Measurements from ENCODE around the gene FSIP2.

DNA sequence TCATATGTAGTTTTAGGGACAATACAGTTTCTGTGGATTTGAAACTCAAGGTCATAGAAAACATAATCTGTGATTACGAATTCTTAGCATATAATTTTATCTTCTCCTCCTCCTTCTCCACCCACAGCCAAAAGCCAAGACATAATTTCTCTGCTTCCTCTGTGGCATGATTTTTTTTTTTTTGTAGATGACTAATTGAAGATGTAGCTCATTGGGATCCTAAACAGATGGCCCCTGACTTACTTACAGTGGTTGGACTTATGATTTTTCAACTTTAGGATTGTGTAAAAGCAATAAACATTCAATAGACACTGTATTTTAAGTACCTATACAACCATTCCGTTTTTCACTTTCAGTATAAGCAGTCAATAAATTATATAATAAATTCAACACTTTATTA lies 42.3 kb downstream of the FSIP2 start:
- TF ChIP-seq, protein P1, sequence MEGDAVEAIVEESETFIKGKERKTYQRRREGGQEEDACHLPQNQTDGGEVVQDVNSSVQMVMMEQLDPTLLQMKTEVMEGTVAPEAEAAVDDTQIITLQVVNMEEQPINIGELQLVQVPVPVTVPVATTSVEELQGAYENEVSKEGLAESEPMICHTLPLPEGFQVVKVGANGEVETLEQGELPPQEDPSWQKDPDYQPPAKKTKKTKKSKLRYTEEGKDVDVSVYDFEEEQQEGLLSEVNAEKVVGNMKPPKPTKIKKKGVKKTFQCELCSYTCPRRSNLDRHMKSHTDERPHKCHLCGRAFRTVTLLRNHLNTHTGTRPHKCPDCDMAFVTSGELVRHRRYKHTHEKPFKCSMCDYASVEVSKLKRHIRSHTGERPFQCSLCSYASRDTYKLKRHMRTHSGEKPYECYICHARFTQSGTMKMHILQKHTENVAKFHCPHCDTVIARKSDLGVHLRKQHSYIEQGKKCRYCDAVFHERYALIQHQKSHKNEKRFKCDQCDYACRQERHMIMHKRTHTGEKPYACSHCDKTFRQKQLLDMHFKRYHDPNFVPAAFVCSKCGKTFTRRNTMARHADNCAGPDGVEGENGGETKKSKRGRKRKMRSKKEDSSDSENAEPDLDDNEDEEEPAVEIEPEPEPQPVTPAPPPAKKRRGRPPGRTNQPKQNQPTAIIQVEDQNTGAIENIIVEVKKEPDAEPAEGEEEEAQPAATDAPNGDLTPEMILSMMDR (IDR thresholded peaks at IDR 0.05): no peak
- TF ChIP-seq EZH2 (IDR thresholded peaks at IDR 0.05; ENCODE audit: borderline replicate concordance, insufficient read depth, low read depth, low read length, poor library complexity, severe bottlenecking): no peak

Data from B cell (primary cell).